MM.1S (cell line): ENCODE measurements around the gene IL17C.

Experiments
- EZH2 ChIP-seq: fragments of 300-600 bp; sonication (generic); optimal IDR thresholded peaks from 2 replicates; pipeline ENCODE3; 2017; ENCODE audit warnings: low read depth, mild to moderate bottlenecking, antibody characterized with exemption, low read length, mixed read lengths
- EZH2phosphoT487 ChIP-seq: fragments of 300-600 bp; sonication (generic); IDR thresholded peaks from 2 replicates; pipeline ENCODE4 v1.6.1; 2018; ENCODE audit warnings: antibody characterized with exemption, low read length
- TF ChIP-seq, protein P1 (sequence below): fragments of 300-600 bp; sonication (generic); IDR thresholded peaks from 2 replicates; pipeline ENCODE4 v1.5.1; 2016; ENCODE audit warnings: antibody characterized with exemption, low read length, mixed read lengths

DNA sequence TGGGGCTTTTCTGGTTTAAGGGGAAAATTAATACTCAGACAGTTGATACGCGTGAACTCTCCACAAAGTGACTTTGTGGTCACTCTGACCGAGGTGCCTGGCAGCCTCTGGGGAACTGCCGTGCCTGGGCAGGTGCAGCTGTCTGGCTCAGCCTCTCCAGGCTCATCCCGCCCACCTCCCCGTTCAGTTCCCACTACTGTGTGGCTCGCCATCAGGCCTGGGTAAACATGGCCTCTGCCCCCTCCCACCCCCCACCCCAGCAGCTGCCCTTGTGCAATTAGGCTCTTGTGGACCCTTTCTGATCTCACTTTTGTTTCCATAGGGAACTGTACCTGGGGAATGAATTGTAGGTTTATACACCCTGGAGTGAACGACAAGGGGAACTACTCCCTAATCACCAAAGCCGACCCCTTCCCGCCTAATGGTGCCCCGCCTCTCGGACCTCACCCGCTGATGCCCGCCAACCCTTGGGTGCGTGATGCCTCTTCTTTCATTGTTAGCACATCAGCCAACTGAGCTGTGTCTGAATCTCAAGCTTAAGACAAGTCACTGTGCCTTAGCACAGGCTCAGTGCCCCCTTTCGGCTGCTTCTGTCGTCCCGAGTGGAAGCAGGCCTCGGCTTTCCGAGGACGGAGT lies 40.4 kb upstream of the IL17C start:
- TF ChIP-seq, protein P1, sequence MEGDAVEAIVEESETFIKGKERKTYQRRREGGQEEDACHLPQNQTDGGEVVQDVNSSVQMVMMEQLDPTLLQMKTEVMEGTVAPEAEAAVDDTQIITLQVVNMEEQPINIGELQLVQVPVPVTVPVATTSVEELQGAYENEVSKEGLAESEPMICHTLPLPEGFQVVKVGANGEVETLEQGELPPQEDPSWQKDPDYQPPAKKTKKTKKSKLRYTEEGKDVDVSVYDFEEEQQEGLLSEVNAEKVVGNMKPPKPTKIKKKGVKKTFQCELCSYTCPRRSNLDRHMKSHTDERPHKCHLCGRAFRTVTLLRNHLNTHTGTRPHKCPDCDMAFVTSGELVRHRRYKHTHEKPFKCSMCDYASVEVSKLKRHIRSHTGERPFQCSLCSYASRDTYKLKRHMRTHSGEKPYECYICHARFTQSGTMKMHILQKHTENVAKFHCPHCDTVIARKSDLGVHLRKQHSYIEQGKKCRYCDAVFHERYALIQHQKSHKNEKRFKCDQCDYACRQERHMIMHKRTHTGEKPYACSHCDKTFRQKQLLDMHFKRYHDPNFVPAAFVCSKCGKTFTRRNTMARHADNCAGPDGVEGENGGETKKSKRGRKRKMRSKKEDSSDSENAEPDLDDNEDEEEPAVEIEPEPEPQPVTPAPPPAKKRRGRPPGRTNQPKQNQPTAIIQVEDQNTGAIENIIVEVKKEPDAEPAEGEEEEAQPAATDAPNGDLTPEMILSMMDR: no peak
- no peak for TF ChIP-seq EZH2phosphoT487
- TF ChIP-seq EZH2: no peak
